T-helper 22 cell (primary cell): ENCODE measurements around the gene CELF2.

Experiments
- DNase-seq: peaks from one replicate; pipeline ENCODE4 v3.0.0-alpha.2; 2020; ENCODE audit warnings: low read depth

CELF2 gene

DNA sequence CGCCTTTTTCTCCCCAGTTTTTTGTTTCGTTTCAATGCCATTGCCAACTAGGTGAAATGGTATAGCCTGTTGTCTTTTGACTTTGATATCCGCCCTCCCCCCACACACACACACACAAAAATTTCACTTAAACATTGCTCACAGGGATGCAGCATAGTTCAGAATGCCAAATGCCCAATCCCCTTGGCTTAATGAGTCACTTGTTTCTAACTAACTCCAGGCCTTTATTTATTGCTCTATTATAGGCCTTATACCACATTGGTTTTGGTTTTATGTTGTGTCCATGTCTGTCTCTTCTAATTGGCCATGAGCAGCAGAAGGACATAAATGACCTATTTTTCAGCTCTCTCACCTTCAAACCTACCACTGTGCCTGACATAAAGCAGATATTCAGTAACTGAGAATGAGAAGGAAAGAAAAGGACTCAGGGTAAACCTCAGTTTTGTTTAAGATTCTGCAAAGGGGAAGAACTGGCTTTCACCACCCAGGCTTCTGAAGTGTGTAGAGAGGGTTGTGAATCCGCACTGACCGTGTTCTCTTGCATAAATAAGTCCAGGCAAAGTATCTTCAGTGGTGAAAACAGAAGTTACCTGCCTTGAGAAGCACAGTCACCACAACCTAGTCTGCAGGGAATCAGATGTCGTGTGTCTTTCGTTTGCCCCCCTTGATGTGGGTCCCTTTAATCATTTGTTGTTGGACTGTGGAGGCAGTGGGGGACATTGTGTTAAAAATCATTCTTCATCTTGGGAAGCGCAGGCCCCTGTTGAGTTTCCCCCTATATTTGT, 139.8 kb downstream of the CELF2 start:
- DNase-seq, result no peak

DNA sequence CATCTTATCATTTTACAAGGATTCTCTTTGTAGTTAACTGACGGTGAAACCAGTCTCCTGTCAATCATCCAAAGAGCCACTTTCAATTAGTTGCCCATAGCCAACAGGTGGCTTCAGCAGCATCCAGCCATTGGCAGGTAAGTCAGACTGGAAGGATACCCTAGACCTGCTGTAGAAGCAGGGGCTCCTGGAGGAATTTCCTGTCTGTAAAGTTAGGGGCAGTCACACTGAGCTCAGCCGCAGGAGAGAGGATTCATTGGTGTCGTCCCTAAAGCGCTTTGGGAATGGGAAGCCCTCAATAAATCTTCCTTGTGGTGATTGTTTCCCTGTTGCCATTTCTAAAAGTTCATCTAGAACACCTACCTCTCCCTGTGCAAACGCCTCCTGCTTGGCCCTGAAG, 140.4 kb downstream of the CELF2 start:
- DNase-seq, result no peak

DNA sequence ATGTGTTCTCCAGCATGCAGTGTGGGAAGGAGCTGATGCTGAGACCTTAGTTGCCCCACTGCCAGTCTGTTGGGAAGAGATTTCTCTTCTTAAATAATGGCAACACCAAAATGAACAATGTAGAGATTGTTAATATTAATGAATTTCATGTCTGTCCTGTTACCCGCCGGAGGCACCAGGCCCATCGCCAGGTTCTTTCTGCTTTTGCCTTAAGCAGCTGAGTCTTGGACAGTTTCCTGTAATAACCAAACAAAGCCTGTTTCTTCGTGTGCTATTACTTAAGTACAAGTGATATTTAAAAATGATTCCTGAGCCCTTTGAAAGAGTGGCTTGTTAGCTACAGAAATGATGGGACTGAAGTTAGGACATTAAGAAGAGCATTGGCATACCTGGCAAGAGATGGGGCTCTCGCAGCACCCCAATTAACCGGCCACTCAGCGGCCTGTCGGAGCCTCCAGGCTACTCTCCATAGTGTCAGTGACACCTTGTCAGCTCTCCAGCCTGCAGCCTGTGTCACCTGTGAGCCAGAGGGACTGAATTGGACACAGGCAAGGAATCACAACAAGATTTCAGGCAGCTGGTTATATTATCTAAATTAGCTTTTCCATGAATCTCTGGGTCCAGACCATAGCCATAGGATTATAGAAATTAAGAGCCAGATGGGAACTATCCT, 142.0 kb downstream of the CELF2 start:
- no peak for DNase-seq

DNA sequence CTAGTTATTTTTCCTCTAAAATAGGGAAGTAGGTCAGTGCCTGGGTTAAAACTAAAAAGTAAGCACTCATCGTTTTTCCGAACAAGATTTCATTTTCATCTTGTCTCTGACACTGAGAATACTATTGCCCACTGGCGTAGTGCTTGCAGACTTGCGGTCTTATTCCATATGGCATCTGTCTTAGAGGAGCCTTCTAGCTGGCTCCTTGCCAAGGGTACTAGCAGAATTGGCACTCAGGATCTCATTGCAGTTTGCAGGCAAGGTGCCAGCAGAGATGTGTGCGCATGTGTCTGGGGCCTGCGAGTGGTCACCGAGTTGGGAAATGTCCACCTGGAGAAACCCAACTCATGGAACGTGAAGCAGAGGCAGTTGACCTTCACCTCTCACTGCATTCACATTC, 143.4 kb downstream of the CELF2 start:
- DNase-seq, result no peak

DNA sequence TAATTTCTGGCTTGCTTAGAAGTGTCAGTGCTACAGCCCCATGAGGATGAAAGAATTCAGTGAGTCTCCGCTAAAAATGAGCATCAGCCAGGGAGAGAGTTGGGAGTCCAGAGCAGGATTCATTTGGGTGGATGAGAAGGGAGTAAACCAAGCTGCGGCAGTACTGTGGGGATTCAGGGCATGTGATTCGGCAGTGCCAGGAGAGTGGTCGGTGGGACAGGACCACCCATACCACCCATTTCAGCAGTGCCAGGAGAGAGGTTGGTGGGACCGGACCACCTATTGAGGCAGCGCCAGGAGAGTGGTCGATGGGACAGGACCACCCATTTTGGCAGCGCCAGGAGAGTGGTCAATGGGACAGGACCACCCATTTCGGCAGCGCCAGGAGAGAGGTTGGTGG, 144.2 kb downstream of the CELF2 start:
- no peak for DNase-seq

DNA sequence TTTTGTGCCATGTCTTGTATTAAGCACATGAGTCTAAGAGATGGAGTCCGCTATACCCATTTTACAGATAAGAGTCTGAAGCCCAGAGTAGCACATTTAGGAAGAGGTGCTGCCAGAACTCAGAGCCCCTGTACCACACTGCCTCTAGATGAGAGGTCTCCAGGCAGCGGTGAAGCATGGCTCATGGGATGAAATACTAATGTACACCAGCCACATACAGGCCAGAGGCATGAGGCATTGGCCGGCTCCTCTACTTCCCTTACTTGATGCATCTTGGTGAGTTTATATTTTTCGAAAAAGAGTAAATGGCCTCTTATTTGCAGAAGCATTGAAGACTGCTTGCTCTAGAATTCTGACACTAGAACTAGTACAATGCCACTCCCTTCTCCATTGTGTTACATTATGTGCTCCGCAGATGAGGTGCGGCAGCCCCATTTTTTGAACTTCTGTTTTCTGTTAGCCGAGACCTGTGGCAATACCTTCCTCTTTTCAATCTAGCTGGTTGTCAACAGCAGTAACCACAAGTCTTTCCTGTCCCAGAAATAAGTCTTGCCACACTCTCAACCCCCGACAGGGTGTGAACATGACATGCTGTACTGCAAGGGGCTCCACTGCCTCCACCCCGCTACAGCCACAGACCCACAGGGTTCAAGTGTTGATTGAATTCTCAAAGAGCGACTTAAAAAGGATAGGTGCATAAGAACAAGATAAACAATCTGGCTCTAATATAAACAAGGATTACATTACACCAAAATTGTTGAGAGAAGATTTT, 145.3 kb downstream of the CELF2 start:
- peak; percentile 73 for DNase-seq

DNA sequence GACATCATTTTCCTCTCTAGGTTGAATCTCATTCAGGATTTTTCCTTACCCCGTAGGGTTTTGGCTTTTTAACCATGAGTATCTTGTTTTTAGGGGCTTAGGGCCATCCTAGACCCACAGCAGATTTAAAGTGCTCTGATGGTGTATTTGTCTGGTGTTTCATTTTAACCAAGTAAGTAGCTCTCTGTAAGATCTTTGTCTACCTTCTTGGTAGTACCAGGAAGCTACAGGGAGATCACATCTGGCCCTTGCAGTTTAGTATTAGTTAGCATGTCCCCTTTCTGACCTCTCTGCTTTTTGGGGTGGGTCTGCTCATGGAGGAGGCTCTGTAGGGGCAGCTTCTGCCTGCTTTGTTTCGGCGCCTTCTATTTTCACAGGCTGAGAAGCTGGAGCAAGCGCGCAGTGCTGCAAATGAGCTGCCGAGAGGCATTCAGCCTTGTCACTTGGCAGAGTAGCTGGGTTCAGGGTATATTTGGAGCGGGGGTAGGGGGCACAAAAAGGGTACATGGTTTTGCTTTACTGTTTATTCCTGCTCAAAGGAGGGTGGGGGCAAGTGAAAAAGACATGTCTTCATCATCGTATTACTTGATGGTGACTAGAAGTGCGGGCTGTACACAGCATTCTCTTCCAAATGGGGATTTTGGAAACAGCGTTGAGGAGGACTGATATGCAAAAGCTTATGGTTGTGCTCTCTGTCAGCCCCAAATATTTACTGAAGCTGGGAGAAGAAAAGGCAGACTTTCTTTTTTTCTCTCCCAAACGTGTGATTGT, 146.3 kb downstream of the CELF2 start:
- DNase-seq, result no peak

DNA sequence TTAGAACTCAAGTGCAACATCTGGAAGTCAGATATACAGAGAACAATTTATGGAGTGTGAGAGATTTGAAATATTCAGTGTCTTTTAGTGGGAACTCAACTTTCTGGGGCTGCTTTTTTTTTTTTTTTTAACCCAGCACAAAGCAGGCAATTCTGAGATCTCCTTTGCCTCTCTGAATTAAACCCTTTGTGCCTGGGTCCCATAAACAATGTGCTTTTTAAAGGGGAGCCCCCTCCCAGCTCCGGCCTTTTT, 146.8 kb downstream of the CELF2 start:
- DNase-seq, result no peak

DNA sequence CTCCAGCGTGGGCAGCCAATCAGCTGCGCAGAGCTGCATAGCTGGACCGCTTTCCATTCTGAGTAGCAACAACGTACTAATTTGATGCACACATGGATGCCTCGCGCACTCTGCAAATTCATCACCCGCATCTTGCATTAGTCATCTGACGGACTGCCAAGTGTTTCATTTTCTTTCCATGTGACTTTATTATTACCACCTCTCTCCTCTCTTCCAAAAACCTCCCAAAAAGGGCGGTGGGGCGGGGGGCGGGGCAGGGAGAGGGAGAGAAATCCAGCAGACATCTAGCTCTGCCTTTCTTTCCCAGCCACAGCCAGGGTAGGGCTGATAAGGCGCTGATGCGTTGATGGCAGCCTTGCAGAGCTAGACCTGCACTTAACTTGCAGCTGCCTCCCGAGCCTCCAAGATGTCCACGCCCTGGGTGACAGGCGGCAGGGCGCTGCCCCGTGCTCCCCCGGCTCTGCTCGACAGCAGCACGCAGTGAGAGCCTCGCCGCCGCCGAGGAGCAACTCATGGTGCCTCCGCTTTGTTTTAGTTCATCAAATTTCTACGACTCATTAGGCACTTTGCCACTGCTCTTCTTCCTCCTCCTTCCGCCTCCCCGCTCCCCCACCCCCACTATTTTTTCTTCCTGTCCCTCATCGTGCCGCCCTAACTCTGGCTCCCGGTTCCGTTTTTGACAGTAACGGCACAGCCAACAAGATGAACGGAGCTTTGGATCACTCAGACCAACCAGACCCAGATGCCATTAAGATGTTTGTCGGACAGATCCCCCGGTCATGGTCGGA, 147.3 kb downstream of the CELF2 start:
- DNase-seq, result peak; percentile 57

DNA sequence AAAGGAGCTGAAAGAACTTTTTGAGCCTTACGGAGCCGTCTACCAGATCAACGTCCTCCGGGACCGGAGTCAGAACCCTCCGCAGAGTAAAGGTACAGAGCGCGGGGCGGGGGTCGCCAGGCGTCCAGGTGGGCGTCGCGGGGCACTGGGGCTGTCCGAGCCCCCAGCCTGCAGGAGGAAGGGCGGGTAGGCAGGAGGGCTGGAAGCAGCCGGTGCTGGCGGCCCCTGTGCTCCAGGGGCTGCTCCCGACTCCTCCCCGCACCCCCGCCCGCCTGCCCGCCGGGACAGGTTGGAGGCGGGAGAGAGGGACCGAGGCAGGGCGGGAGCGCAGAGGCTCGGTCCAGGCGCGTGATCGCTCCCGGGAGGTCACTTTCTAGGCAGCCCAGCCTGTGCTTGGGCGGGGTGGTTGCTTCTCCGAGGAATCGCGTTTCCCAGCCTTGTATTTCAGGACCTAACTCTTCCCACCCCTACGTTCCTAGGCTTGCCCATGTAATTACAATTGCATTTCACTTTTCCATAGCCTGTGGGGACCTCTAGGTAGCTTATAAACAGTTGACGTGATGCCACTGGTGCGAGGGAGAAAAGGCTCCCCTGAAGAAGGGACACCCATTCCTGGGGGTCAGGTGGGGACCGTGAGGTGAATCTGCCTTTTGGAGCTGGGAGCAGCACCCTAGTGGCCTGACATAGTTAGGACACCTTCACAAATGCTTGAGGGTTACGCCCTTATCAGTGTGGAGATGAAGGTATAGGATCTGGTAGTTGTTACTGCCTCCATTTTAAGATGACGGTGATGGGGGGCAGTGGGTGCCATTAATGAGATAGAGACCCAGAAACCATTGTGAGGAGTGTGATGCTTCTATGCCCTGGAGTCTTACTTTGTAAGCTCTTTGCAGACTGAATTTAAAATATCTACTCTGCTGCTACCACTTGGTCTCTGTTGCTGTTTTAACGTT, 148.2 kb downstream of the CELF2 start:
- peak; percentile 64 for DNase-seq

DNA sequence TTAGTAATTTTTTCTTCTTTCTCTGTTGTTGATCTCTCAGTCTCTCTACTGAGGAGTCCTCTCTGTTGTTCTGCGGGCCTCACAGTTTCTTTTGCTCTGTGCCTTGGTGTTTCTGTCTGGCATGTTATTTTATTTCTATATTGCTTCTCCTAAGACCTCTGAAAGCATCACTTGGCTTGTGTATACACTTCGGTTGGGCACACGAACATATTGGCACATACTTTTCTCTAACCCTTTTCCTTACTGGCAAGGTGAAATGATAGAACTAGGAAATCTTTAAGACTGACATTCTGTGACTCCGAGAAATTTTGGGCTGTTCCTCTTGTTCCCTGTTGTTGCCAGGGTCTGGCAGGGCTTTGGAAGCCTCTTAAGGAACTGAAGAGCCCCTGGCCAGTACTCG, 148.9 kb downstream of the CELF2 start:
- no peak for DNase-seq

DNA sequence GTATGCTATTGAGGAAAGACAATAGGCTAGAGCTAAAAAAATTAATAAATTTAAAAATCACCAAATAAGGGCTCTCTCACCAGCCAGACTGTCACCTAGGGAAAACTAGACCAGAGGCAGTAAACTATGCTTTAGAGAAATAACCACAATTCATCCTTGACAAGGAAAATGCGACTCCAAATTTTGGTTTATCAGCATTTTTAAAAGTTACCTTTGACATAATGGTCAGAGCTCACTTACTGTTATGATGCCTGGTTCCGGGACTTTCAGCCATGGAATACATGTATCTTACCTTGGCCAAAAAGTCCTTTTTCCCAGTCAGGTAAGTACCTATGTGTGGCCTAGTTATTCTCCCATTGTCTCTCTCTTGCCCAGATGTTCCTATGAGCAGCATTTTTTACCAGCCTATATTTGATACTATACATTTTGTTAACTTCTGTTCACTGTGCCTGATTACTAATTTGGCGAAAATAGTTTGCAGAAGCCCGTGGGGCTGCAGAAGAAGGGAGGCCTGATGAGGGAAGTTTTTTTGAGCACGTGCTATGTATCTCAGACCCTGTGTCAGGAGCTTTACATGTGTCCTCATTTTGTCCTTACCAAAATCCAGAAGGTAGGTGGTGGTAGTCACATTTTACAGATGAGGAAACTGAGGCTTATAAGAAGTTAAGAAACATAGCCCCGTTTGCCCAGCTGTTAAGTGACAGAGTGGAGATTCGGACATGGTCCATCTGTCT, 149.7 kb downstream of the CELF2 start:
- DNase-seq, result no peak

DNA sequence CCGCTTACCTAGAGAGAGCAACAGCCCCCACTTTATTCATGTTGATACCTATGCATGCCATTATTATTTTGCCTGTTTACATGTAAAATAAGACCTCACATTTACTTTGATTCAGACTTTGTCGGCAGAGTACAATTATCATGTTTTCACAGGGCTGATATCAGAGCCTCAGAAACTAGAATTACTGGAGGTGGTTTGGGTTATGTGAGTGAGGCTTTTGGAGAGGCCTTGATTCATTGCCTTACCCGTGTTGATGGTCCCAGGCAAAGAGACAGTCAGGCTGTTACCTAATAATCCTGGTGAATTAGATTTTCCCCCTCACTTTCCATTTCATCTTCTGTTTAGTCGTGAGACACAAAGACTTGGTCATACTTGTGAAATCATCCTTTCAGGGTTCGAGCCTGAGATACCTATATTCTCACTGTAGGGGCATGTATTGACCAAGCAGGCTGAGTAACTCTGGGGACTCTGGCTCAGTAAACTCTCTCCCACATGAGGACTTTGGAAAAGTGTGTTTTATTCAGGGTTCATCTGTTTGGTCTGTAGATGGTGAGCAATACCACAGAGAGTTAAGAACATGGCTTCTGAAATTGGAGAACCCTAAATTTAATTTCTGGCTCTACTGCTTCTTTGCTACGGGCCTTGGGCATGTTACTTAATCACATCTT, 150.9 kb downstream of the CELF2 start:
- no peak for DNase-seq

DNA sequence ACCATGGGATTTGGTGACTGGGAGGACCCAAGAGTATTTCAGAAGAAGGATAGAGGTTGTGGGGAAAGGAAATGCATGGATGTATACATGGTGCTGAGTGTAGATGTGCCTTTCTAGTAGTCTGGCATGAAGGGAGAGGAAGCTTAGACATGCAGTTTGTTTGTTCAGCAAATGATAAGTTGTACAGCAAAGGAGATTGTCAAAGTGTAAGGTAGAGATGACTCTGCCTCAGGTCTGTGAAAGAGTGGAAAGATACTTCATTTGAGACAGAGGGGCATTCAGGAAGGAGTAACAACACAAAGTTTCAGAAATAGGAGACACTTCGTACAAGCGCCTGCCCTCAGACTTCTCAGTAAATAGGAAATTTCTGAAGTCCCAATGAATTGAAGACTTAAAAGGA, 152.3 kb downstream of the CELF2 start:
- DNase-seq, result no peak

DNA sequence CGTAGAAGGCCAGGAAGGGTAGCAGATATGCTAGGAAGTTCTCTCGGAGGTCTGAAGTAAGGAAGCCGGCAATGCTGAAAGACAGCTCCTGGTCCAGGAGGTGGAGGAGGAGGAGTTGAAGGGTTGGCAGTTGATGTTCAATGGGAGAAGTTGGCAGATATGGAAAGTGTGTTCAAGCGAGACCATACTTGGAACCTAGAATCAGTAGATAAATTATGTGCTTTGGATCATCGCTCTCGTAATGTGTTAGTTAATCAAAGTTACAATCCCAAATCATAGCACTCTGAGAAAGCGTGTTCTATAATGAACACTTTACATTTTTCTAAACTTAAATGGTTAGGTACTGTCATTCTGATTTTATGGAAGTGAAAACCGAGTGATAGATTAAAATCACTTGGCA, 152.9 kb downstream of the CELF2 start:
- DNase-seq, result no peak

DNA sequence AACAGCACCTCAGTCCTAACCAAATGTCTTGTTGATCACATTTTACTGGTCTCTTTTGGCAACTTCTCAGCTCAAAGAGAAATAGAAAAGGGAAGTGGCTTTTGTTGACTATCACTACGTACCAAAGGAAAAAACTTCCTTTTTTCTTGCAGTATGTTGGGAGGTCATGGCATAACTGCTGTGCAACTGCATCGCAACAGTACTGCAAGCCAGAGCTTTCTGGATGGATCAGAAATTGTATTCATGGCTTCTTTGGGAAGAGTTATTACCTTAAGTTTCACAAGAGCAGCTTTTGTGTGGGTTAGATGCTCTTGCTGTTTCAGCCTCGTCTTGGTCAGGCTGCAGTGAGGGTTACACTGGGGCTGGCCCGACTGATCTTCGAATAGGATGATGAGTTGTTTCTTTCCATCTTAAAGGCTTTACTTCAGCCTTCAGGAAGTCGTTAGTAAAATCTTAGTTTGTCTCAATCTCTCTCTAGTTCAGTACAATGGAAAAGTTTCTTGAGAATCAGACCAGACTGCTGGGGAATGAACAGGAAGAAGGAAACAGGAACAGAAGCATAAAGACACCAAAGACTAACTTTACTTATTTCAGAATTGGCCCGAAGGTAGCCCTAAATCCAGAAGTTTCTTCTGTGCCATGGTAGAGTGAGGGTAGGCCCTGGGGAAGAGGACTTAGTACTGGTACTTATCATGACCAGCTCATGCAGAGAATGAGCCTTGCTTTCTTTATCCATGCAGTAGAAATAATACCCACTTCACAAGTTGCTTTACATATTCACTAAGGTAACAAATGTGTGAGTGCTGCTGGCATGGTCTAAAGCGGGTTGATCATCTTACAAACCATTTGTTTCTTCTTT, 153.6 kb downstream of the CELF2 start:
- no peak for DNase-seq

DNA sequence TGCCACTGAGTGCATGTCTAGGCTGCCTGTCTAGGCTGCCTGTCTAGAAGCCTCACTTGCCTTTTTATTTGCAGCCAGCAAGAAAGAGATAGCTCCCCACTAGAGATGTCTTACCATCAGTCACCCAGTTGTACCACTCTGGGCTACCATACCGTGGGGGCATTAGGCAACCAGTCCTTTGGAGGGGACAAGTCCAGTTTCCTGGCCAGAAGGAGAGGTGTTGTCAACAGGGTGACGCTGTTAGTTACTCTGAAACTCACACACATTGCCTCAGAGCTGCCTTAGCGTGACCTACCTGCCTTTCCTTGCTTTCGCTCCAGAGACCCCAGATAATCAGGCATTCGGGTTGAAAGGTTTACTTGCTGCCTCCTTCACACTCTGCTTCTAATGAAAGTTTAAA, 155.4 kb downstream of the CELF2 start:
- DNase-seq, result no peak

DNA sequence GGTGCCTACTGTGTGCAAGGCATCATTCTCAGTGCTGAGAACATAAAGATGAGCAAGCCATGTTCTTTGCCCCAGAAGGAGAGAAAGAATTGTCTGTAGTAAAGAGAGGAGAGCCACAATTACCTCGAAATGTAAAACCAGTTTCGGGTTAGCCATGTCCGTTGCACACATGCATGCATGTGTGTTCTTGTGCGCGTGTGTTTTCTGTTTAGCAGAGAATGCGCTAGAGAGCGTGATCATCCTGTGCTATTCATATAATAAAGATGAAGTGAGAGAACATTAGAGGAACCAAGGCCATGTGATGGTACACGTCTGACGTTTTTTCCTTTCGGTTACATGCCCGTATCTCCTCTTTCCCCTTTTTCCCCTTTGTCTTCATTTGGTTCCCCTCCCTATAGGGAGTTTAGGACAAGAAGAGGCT, 158.2 kb downstream of the CELF2 start:
- DNase-seq, result no peak
